ENCODE measurements around the gene HRH1.
"Not testable (repeated sequence)": the region's sequence is repeated elsewhere in the genome, so short reads cannot be mapped to it uniquely, and the experiment has no call there.

Gene HRH1

GRCh38 chr3:11168881-11169805 is 14.8 kb downstream of the HRH1 start:
- no peak for DNase-seq (ENCODE audit: low spot score)
- no peak for TF ChIP-seq CTCF (IDR thresholded peaks at IDR 0.05; ENCODE audit: borderline replicate concordance, control extremely low read depth, extremely low read depth, insufficient read depth, missing control alignments)
- in situ Hi-C loops (cut with MboI; ENCODE audit: low sequenced_read_pairs, unreplicated experiment), result no loop called here

- in situ Hi-C loops (cut with MboI; ENCODE audit: low sequenced_read_pairs, unreplicated experiment), result no loop called here
- no peak for TF ChIP-seq CTCF (IDR thresholded peaks at IDR 0.05; ENCODE audit: borderline replicate concordance, control extremely low read depth, extremely low read depth, insufficient read depth, missing control alignments)
- no peak for DNase-seq (ENCODE audit: low spot score)
Measured at GRCh38 chr3:11170052-11170770, 15.9 kb downstream of the HRH1 start.

GRCh38 chr3:11172096-11172690 is 17.9 kb downstream of the HRH1 start:
- in situ Hi-C loops (cut with MboI; ENCODE audit: low sequenced_read_pairs, unreplicated experiment), result no loop called here
- no peak for TF ChIP-seq CTCF (IDR thresholded peaks at IDR 0.05; ENCODE audit: borderline replicate concordance, control extremely low read depth, extremely low read depth, insufficient read depth, missing control alignments)
- no peak for DNase-seq (ENCODE audit: low spot score)

GRCh38 chr3:11173828-11174465 is 19.7 kb downstream of the HRH1 start:
- in situ Hi-C loops (cut with MboI; ENCODE audit: low sequenced_read_pairs, unreplicated experiment), result no loop called here
- no peak for DNase-seq (ENCODE audit: low spot score)
- TF ChIP-seq CTCF (IDR thresholded peaks at IDR 0.05; ENCODE audit: borderline replicate concordance, control extremely low read depth, extremely low read depth, insufficient read depth, missing control alignments), result no peak

GRCh38 chr3:11178421-11178820 is 24.1 kb downstream of the HRH1 start:
- in situ Hi-C loops (cut with MboI; ENCODE audit: low sequenced_read_pairs, unreplicated experiment), result no loop called here
- no peak for DNase-seq (ENCODE audit: low spot score)
- TF ChIP-seq CTCF (IDR thresholded peaks at IDR 0.05; ENCODE audit: borderline replicate concordance, control extremely low read depth, extremely low read depth, insufficient read depth, missing control alignments), result no peak

- DNase-seq (ENCODE audit: low spot score); in situ Hi-C loops (cut with MboI; ENCODE audit: low sequenced_read_pairs, unreplicated experiment): not testable (repeated sequence)
Measured at GRCh38 chr3:11184328-11184969, 30.2 kb downstream of the HRH1 start.

Data from GM13976 (cell line).